Transverse colon (tissue), 4 donors: Measurements from ENCODE around the gene FAM114A1. TPM values are rescaled to one million over a fixed set of nuclear protein-coding genes. Genes with fewer than 3 reads are reported as not detected.

Source experiments
- DNase-seq: peaks from one replicate; pipeline ENCODE4 v3.0.0-alpha.2; 2019
- H3K27ac ChIP-seq, 4 donors: fragments of 200-600 bp; sonication (generic); 2 replicates each; pipeline ENCODE4 v1.5.1; 2016 to 2018; ENCODE audit warnings: inconsistent platforms in 4 of 4
- H3K27me3 ChIP-seq: fragments of 200-600 bp; sonication (generic); 2 replicates; pipeline ENCODE4 v1.5.1; 2017; ENCODE audit warnings: inconsistent platforms
- H3K36me3 ChIP-seq, 4 donors: fragments of 200-600 bp; sonication (generic); 2 replicates each; pipeline ENCODE4 v1.5.1; 2017 to 2019; ENCODE audit warnings: inconsistent platforms in 4 of 4
- H3K4me1 ChIP-seq, 4 donors: fragments of 200-600 bp; sonication (generic); 2 replicates each; pipeline ENCODE4 v1.5.1; 2017 to 2020; ENCODE audit warnings: inconsistent platforms in 4 of 4
- H3K4me3 ChIP-seq, 4 donors: fragments of 200-600 bp; sonication (generic); 1 replicate in 1 of 4; 2 replicates in 3 of 4; pipeline versions ENCODE4 v1.5.1 to v1.6.1; 2017 to 2019; ENCODE audit warnings: inconsistent platforms in 4 of 4
- H3K9me3 ChIP-seq, 2 donors: fragments of 200-600 bp; sonication (generic); 2 replicates each; pipeline ENCODE4 v1.5.1; 2017 to 2019; ENCODE audit warnings: inconsistent platforms in 2 of 2
- EP300 ChIP-seq: sonication (generic); formaldehyde crosslinking; IDR thresholded peaks from one replicate; pipeline ENCODE4 v1.6.1; 2017; ENCODE audit warnings: antibody characterized with exemption, low read depth
- POLR2A ChIP-seq: fragments of 450-650 bp; IDR thresholded peaks from one replicate; pipeline ENCODE4 v1.6.1; 2016; ENCODE audit warnings: antibody characterized with exemption, mild to moderate bottlenecking, moderate library complexity
- POLR2AphosphoS5 ChIP-seq, 3 donors: sonication (generic); formaldehyde crosslinking; IDR thresholded peaks; one replicate each; pipeline ENCODE4 v1.6.1; 2016; ENCODE audit warnings: antibody characterized with exemption in 3 of 3
- WGBS, 2 donors: methylation state at CpG; one replicate each; pipeline ENCODE4 v1.1.5; 2018; ENCODE audit warnings: low coverage in 1 of 2; 5-methylcytosine and 5-hydroxymethylcytosine counted together
- in situ Hi-C, 4 donors: fragments of 200-750 bp; cut with MboI; loops; one replicate each; pipeline versions ENCODE4 v1.15.0 to v1.15.1; 2017; ENCODE audit warnings: low sequenced_read_pairs in 3 of 4, low pct_ligation_motif_present in 1 of 4, low pct_unique_long_range_greater_than_20kb in 1 of 4
- intact Hi-C: fragments of 100-400 bp; cut with DNase I; formaldehyde crosslinking; loops from one replicate; pipeline ENCODE4 v1.15.1; 2023; ENCODE audit warnings: low total_unique reads
- total RNA-seq, 4 donors: library from RNA; depleted of rRNA; stranded (reverse); fragments of >200 nt; gene quantifications; one replicate each; pipeline ENCODE4 v1.1.0, GENCODE V29; 2016
- TF ChIP-seq, protein P1 (sequence below), 5 experiments: fragments of 200-600 bp in 3 of 5; fragments of 450-650 bp in 2 of 5; sonication (generic) in 3 of 5; IDR thresholded peaks; 1 replicate in 2 of 5; 2 replicates in 3 of 5; pipeline ENCODE4 v1.5.1; 2016 to 2017; ENCODE audit warnings: antibody characterized with exemption in 5 of 5, inconsistent platforms in 3 of 5, mild to moderate bottlenecking in 2 of 5, moderate library complexity in 1 of 5

FAM114A1 gene
- total RNA-seq, 4 donors from 2014 or later: 52.4 to 121 (median 115) TPM

- no peaks in the 10 kb centered on the region for H3K36me3 ChIP-seq
- in situ Hi-C loops: no loop called here
- H3K27me3 ChIP-seq: no peaks in the 10 kb centered on the region
- H3K4me3 ChIP-seq: peak overlapping the region; percentile 27 to 87 (median 72)
- TF ChIP-seq, protein P1, sequence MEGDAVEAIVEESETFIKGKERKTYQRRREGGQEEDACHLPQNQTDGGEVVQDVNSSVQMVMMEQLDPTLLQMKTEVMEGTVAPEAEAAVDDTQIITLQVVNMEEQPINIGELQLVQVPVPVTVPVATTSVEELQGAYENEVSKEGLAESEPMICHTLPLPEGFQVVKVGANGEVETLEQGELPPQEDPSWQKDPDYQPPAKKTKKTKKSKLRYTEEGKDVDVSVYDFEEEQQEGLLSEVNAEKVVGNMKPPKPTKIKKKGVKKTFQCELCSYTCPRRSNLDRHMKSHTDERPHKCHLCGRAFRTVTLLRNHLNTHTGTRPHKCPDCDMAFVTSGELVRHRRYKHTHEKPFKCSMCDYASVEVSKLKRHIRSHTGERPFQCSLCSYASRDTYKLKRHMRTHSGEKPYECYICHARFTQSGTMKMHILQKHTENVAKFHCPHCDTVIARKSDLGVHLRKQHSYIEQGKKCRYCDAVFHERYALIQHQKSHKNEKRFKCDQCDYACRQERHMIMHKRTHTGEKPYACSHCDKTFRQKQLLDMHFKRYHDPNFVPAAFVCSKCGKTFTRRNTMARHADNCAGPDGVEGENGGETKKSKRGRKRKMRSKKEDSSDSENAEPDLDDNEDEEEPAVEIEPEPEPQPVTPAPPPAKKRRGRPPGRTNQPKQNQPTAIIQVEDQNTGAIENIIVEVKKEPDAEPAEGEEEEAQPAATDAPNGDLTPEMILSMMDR (IDR thresholded peaks at IDR 0.05): peak in 1 of 5 experiments; percentile 18
- no peak for TF ChIP-seq POLR2AphosphoS5 (IDR thresholded peaks at IDR 0.05)
- DNase-seq: no peak
- H3K4me1 ChIP-seq: peaks cover 0 to 57% (median 32%) of the 10 kb centered on the region in 4 donors
- intact Hi-C loops: no loop called here
- H3K27ac ChIP-seq: peak overlapping the region; percentile 93 to 98 (median 97)
- 41 to 58% methylated on average over 5 to 11 of the region's 11 CpGs for WGBS, 2 donors
- no peaks in the 10 kb centered on the region for H3K9me3 ChIP-seq
Observed at GRCh38 chr4:38866973-38867477, 581 bp upstream of the FAM114A1 start.

DNA sequence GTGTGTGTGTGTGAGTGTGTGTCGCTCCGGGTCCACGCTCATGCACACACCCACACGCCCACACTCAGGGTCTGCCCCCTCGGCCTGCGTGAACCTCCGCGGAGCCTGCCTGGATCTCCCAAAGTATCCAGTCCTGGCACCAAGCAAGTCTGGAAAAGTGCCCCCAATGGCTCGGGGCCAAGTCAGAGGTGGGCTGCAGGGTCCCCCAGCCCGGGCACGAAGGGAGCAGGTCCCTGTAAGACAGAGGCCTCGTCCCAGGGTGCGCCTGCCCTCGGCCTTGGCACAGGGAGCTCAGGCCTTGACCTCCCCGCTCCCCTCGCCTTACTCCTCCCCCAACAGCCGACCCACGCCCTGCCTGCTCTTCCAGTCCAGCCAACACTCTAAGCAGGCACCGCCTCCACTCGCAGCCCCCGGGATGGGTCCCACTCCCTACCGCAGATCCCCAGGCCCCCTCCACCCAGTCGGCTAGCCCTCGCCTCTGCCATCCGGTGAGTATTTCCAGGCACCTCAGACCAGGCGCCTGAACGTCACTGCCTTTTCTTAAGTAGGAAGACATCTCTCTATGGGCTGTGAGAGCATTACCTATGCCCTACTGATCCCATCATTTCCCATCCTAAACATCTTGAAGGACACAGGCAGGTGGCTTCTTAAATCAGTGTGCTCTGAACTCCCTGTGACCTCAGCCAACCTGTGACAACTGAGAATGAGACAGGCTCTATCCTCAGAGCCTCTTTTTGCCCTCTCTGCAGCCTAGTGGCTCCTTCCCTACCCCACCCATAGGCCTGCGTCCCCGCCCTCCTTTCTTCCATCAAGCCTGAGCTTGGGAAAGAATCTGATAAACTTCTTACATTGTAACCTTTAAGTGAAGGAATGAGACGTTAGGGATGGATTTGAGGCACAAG, 704 bp downstream of the FAM114A1 start:
- DNase-seq: peak; percentile 57
- 28 to 62% methylated on average over 6 to 27 of the region's 30 CpGs for WGBS, 2 donors
- Histone ChIP-seq H3K9me3 (no peaks in the 10 kb centered on the region), H3K4me1 (peaks cover 6 to 70% (median 42%) of the 10 kb centered on the region in 4 donors), H3K27ac (peak overlapping the region; percentile 93 to 98 (median 97)), H3K4me3 (peak overlapping the region; percentile 71 to 95 (median 80)), H3K36me3 (no peaks in the 10 kb centered on the region), H3K27me3 (no peaks in the 10 kb centered on the region)
- intact Hi-C loops (no loop called here), in situ Hi-C loops (no loop called here)
- TF ChIP-seq EP300 (no peak), POLR2AphosphoS5 (IDR thresholded peaks at IDR 0.05) (peak in 1 of 3 donors; percentile 51)

- intact Hi-C loops: no loop called here
Observed at GRCh38 chr4:38869511-38869910, 1.9 kb downstream of the FAM114A1 start.

GRCh38 chr4:38870098-38870808, 2.6 kb downstream of the FAM114A1 start:
- peaks cover 14 to 71% (median 49%) of the 10 kb centered on the region in 4 donors for H3K4me1 ChIP-seq
- DNase-seq: no peak
- H3K4me3 ChIP-seq: no peak overlapping the region
- no peaks in the 10 kb centered on the region for H3K27me3 ChIP-seq
- H3K36me3 ChIP-seq: no peaks in the 10 kb centered on the region
- in situ Hi-C loops: no loop called here
- 59 to 81% methylated on average over 4 to 7 of the region's 7 CpGs for WGBS, 2 donors
- intact Hi-C loops: no loop called here
- no peak for TF ChIP-seq POLR2A
- TF ChIP-seq, protein P1 (IDR thresholded peaks at IDR 0.05): no peak
- no peak for TF ChIP-seq POLR2AphosphoS5 (IDR thresholded peaks at IDR 0.05)
- TF ChIP-seq EP300: no peak
- no peaks in the 10 kb centered on the region for H3K9me3 ChIP-seq
- peak overlapping the region; percentile 93 to 98 (median 97) for H3K27ac ChIP-seq

More at GRCh38 chr4:38869511-38869910, 1.9 kb downstream of the FAM114A1 start:
- 69 to 71% methylated on average over 2 of the region's 2 CpGs for WGBS, 2 donors
- TF ChIP-seq EP300 (no peak), POLR2A (no peak), POLR2AphosphoS5 (IDR thresholded peaks at IDR 0.05) (no peak)
- TF ChIP-seq, protein P1 (IDR thresholded peaks at IDR 0.05): no peak
- Histone ChIP-seq H3K4me1 (peaks cover 14 to 79% (median 48%) of the 10 kb centered on the region in 4 donors), H3K27ac (peak overlapping the region; percentile 93 to 98 (median 97)), H3K4me3 (no peak overlapping the region), H3K36me3 (no peaks in the 10 kb centered on the region), H3K9me3 (no peaks in the 10 kb centered on the region), H3K27me3 (no peaks in the 10 kb centered on the region)
- in situ Hi-C loops: no loop called here
- DNase-seq: no peak
